Measurements from ENCODE around the gene C12orf43.

GRCh38 chr12:121021754-121022153 is 5.5 kb upstream of the C12orf43 start:
- TF ChIP-seq CTCF (conservative IDR thresholded peaks at IDR 0.05 in 1 of 2, IDR thresholded peaks at IDR 0.05 in 1 of 2; ENCODE audit: extremely low read depth in 1 of 2, insufficient read depth in 1 of 2, low read depth in 1 of 2, low read length in 2 of 2) (no peak), EZH2 (IDR thresholded peaks at IDR 0.05; ENCODE audit: borderline replicate concordance, low read length) (no peak)
